ENCODE measurements around the gene CCDC175.

The CCDC175 gene

GRCh38 chr14:59481871-59482540, 94.6 kb downstream of the CCDC175 start:
- TF ChIP-seq EZH2 (optimal IDR thresholded peaks at IDR 0.05; ENCODE audit: low read depth, low read length) (no peak), CTCF (IDR thresholded peaks at IDR 0.05; ENCODE audit: low read length) (no peak)

GRCh38 chr14:59481407-59481806, 95.2 kb downstream of the CCDC175 start:
- H3K27ac ChIP-seq (ENCODE audit: low read length), result no peak overlapping the region
- H3F3A ChIP-seq (ENCODE audit: insufficient read depth, low read length), result no peaks in the 10 kb centered on the region
- no peaks in the 10 kb centered on the region for H3K36me3 ChIP-seq (replicated peaks; ENCODE audit: insufficient read depth, low read length)
- no peak overlapping the region for H3K4me2 ChIP-seq (ENCODE audit: low read depth, low read length)
- H3K9me2 ChIP-seq (replicated peaks; ENCODE audit: insufficient read depth, low read length), result no peaks in the 10 kb centered on the region
- H3K79me2 ChIP-seq (ENCODE audit: low read length), result peaks cover 16% of the 10 kb centered on the region
- no peaks in the 10 kb centered on the region for H4K20me1 ChIP-seq (ENCODE audit: insufficient read depth, low read length)
- 0 out of 2 replicates have a peak, but pooled peaks cover 4% of the 10 kb centered on the region for H3K4me1 ChIP-seq (ENCODE audit: low read length)
- no peak overlapping the region for H3K4me3 ChIP-seq (ENCODE audit: low read length)
- H3K9me3 ChIP-seq (replicated peaks; ENCODE audit: insufficient read depth, low read length), result no peaks in the 10 kb centered on the region
- no peak for DNase-seq
- no peak overlapping the region for H3K9ac ChIP-seq (ENCODE audit: low read length)
- no peak for TF ChIP-seq EZH2 (optimal IDR thresholded peaks at IDR 0.05; ENCODE audit: low read depth, low read length)
- TF ChIP-seq EZH2phosphoT487 (IDR thresholded peaks at IDR 0.05; ENCODE audit: low read length), result no peak
- no peak for TF ChIP-seq CTCF (IDR thresholded peaks at IDR 0.05; ENCODE audit: low read length)
- H3K27me3 ChIP-seq (replicated peaks; ENCODE audit: insufficient read depth, low read length), result no peaks in the 10 kb centered on the region
- no peak overlapping the region for H2AFZ ChIP-seq (ENCODE audit: low read length)

More at GRCh38 chr14:59481871-59482540, 94.6 kb downstream of the CCDC175 start:
- Histone ChIP-seq H3K9me3 (replicated peaks; ENCODE audit: insufficient read depth, low read length) (no peaks in the 10 kb centered on the region), H3F3A (ENCODE audit: insufficient read depth, low read length) (no peaks in the 10 kb centered on the region), H3K9ac (ENCODE audit: low read length) (no peak overlapping the region), H3K4me3 (ENCODE audit: low read length) (no peak overlapping the region), H3K27ac (ENCODE audit: low read length) (no peak overlapping the region), H3K4me2 (ENCODE audit: low read depth, low read length) (no peak overlapping the region), H3K4me1 (ENCODE audit: low read length) (0 out of 2 replicates have a peak, but pooled peaks cover 4% of the 10 kb centered on the region), H3K79me2 (ENCODE audit: low read length) (peaks cover 16% of the 10 kb centered on the region), H3K9me2 (replicated peaks; ENCODE audit: insufficient read depth, low read length) (no peaks in the 10 kb centered on the region), H2AFZ (ENCODE audit: low read length) (no peak overlapping the region), H3K27me3 (replicated peaks; ENCODE audit: insufficient read depth, low read length) (no peaks in the 10 kb centered on the region), H4K20me1 (ENCODE audit: insufficient read depth, low read length) (no peaks in the 10 kb centered on the region), H3K36me3 (replicated peaks; ENCODE audit: insufficient read depth, low read length) (no peaks in the 10 kb centered on the region)
- DNase-seq, result no peak

GRCh38 chr14:59480166-59480565, 96.4 kb downstream of the CCDC175 start:
- no peaks in the 10 kb centered on the region for H3K9me2 ChIP-seq (replicated peaks; ENCODE audit: insufficient read depth, low read length)
- TF ChIP-seq CTCF (IDR thresholded peaks at IDR 0.05; ENCODE audit: low read length) (no peak), EZH2phosphoT487 (IDR thresholded peaks at IDR 0.05; ENCODE audit: low read length) (no peak), EZH2 (optimal IDR thresholded peaks at IDR 0.05; ENCODE audit: low read depth, low read length) (no peak)
- no peaks in the 10 kb centered on the region for H3K9me3 ChIP-seq (replicated peaks; ENCODE audit: insufficient read depth, low read length)
- H3F3A ChIP-seq (ENCODE audit: insufficient read depth, low read length), result no peaks in the 10 kb centered on the region
- H3K9ac ChIP-seq (ENCODE audit: low read length), result no peak overlapping the region
- 0 out of 2 replicates have a peak, but pooled peaks cover 4% of the 10 kb centered on the region for H3K4me1 ChIP-seq (ENCODE audit: low read length)
- no peak for DNase-seq
- no peak overlapping the region for H3K4me3 ChIP-seq (ENCODE audit: low read length)
- no peaks in the 10 kb centered on the region for H4K20me1 ChIP-seq (ENCODE audit: insufficient read depth, low read length)
- no peak overlapping the region for H3K27ac ChIP-seq (ENCODE audit: low read length)
- H2AFZ ChIP-seq (ENCODE audit: low read length), result no peak overlapping the region
- no peak overlapping the region for H3K4me2 ChIP-seq (ENCODE audit: low read depth, low read length)
- peaks cover 6% of the 10 kb centered on the region for H3K79me2 ChIP-seq (ENCODE audit: low read length)
- no peaks in the 10 kb centered on the region for H3K27me3 ChIP-seq (replicated peaks; ENCODE audit: insufficient read depth, low read length)
- no peaks in the 10 kb centered on the region for H3K36me3 ChIP-seq (replicated peaks; ENCODE audit: insufficient read depth, low read length)
